ENCODE results near the gene PLCD1.

PLCD1 gene

DNA sequence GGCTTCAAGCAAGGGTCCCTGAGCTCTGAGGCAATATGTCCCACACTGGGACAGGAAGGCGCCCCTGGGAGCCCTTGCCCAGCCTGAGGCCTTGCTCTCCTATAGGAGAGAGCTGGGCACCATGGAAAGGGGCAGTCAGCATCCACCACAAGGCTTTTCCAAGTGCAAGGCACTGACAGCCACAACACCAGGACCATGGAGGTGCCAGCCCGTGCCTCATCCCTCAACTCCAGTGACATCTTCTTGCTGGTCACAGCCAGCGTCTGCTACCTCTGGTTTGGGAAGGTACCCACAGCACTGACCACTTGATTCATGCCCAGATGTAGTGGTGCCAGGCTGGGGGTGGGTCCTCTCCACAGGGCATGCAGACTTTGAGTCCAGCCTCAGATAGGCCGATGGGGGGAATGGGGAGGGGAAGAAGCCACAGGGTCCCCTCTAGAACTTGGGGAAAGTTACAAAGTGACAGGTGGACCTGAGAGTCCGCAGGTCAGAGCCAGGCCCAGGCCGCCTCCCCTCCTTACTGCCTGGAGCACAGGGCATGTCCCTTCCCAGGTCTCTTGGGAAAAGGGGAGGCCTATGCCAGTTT is 27.1 kb downstream of the PLCD1 start:
- TF ChIP-seq, protein P1, sequence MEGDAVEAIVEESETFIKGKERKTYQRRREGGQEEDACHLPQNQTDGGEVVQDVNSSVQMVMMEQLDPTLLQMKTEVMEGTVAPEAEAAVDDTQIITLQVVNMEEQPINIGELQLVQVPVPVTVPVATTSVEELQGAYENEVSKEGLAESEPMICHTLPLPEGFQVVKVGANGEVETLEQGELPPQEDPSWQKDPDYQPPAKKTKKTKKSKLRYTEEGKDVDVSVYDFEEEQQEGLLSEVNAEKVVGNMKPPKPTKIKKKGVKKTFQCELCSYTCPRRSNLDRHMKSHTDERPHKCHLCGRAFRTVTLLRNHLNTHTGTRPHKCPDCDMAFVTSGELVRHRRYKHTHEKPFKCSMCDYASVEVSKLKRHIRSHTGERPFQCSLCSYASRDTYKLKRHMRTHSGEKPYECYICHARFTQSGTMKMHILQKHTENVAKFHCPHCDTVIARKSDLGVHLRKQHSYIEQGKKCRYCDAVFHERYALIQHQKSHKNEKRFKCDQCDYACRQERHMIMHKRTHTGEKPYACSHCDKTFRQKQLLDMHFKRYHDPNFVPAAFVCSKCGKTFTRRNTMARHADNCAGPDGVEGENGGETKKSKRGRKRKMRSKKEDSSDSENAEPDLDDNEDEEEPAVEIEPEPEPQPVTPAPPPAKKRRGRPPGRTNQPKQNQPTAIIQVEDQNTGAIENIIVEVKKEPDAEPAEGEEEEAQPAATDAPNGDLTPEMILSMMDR (IDR thresholded peaks at IDR 0.05): no peak
- DNase-seq (ENCODE audit: low spot score): no peak
- H3K4me3 ChIP-seq: no peak overlapping the region
- no peak overlapping the region for H3K27ac ChIP-seq

DNA sequence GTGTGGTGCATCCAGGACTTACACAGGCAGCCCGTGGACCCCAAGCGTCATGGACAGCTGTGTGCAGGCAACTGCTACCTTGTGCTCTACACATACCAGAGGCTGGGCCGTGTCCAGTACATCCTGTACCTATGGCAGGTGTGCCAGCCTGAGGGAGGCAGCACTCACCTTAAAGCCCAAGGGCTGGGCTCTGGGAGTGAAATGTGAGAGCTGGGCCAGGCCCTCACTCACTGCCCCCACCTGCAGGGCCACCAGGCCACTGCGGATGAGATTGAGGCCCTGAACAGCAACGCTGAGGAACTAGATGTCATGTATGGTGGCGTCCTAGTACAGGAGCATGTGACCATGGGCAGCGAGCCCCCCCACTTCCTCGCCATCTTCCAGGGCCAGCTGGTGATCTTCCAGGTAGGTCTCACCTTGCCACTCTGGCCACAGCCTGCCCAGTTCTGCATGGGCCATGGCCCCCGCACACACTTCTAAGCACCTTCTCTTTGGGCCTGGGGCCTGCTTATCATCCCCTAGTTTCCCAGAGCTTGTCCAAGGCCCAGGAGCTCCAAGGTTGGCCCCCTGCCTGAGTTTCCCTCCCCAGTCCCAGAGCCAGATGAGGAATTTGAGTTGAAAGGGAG is 27.9 kb downstream of the PLCD1 start:
- no peak for DNase-seq (ENCODE audit: low spot score)
- Histone ChIP-seq H3K27ac (no peak overlapping the region), H3K4me3 (no peak overlapping the region)
- TF ChIP-seq, protein P1 (IDR thresholded peaks at IDR 0.05): no peak

DNA sequence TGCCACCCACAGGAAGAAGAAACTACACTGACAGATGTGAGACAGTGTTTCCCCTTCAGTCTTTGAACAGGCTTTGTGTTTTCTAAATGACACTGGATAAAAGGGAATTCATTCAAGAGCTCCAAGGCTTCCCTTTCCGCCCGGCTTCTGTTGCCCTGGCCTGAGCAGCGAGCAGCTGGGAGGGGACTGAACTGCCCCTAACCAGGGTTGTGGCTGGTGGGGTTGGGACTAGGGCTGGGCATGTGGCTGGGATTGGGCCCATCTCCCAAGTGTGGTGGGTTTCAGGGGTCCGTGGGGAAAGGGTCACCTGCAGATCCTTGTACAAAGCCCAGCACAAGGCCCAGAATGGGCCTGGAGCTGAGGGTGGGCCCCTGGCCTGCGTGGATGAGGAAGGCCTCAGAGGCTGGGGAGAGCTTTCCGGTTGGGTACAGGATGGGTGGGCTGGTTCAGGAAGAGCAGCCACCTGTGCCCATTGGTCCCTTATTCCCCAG is 28.4 kb downstream of the PLCD1 start:
- no peak overlapping the region for H3K27ac ChIP-seq
- H3K4me3 ChIP-seq: no peak overlapping the region
- no peak for DNase-seq (ENCODE audit: low spot score)
- TF ChIP-seq, protein P1 (IDR thresholded peaks at IDR 0.05): no peak

DNA sequence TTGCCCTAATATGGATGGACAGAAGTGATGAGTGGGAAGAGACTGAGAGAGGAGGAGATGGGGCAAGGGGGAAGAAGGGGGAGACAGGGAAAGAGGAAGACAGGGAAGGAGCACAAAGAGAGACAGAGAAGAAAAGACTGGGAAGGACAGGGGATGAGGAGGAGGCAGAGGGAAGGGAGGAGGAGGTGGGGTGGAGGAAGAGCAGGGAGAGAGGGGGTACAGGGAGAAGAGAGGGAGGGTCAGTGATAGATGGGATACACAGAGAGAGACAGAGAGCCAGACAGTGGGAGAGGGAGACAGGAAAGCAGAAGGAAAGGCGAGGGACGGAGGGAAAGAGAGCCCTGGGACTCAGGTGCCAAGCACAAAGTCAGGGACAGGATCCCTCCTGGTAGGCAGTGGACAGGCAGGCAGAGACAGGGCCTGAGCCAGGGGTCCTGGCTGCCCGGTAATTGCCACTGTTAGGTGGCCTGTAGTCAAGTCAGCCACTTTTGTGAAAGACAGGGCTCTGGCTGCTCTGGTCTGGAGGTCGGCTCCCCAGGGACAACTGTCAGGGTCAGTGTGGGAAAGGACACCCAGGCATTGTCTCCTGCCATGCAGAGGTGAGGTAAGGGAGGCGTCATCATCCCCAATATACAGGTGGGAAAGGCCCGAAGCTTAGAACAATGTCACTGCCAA is 29.1 kb downstream of the PLCD1 start:
- H3K27ac ChIP-seq: no peak overlapping the region
- H3K4me3 ChIP-seq: no peak overlapping the region
- DNase-seq (ENCODE audit: low spot score): no peak
- TF ChIP-seq, protein P1 (IDR thresholded peaks at IDR 0.05): no peak

DNA sequence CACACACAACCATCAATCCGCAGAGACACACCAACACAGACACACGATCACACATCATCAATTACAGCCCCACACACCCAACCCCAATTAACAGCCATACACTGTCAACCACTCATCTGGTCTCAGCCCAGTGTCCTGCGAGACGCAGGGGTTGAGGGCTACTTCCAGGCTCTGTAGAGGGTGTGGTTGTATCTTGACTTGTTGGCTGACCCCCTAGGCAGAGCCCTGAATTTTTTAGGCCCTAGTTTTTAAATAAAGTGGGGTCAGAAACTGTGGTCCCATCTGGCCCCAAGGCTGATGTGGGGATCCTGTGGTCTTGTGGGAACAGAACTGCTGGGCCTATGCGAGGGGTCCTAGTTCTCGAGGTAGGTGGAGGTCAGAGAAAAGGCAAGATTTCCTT is 29.6 kb downstream of the PLCD1 start:
- no peak overlapping the region for H3K4me3 ChIP-seq
- TF ChIP-seq, protein P1 (IDR thresholded peaks at IDR 0.05): no peak
- peak overlapping the region in 1 of 2 donors; percentile 98 for H3K27ac ChIP-seq
- no peak for DNase-seq (ENCODE audit: low spot score)

DNA sequence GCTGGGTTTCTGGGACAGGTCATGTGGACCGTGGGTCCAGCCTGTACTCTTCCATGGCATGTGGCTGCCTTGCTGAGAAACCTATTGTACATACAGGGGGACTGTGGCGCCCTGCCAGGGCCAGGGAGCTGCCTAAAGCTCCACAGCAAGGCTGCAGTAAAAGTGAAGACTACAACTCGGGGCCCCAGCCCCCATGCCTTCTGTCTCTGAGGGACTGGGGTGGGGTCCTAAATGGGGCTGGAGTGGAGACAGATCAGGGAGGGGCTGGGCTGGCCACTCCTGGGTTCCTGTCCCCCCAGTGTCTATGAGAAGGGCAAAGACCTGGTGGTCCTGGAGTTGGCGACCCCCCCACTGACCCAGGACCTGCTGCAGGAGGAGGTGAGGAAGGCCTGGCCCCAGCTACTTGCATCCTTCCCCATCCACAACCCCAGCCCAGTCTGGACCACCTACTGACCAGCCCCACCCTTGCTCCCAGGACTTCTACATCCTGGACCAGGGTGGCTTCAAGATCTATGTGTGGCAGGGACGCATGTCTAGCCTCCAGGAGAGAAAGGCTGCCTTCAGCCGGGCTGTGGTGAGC is 31.6 kb downstream of the PLCD1 start:
- TF ChIP-seq, protein P1 (IDR thresholded peaks at IDR 0.05): no peak
- no peak for DNase-seq (ENCODE audit: low spot score)
- Histone ChIP-seq H3K27ac (peak overlapping the region; percentile 89 to 98), H3K4me3 (peak overlapping the region; percentile 84)
